22Rv1 (cell line): ENCODE results near the gene TMED10.

ENCODE experiments used
- CTCF ChIP-seq: fragments of 450-650 bp; IDR thresholded peaks from 2 replicates; pipeline ENCODE4 v1.5.1; 2017; ENCODE audit warnings: mild to moderate bottlenecking
- ZFX ChIP-seq: fragments of 450-650 bp; IDR thresholded peaks from 2 replicates; pipeline ENCODE4 v1.6.1; 2017; ENCODE audit warnings: antibody characterized with exemption, borderline replicate concordance

- TF ChIP-seq CTCF = no peak
- no peak for TF ChIP-seq ZFX
These were observed 22.0 kb upstream of the TMED10 start for GRCh38 chr14:75198291-75198933.
